Measurements from ENCODE around the gene FOXK2. TPM values are rescaled to one million over a fixed set of nuclear protein-coding genes. Genes with fewer than 3 reads are reported as not detected.
"Not testable (repeated sequence)": the region's sequence is repeated elsewhere in the genome, so short reads cannot be mapped to it uniquely, and the experiment has no call there.

The FOXK2 gene
- total RNA-seq, 3 donors from 2014 or later (not counting 1 experiment from before 2014, with no cell fraction given) = 42.5 to 50.0 (median 46.4) TPM

DNA sequence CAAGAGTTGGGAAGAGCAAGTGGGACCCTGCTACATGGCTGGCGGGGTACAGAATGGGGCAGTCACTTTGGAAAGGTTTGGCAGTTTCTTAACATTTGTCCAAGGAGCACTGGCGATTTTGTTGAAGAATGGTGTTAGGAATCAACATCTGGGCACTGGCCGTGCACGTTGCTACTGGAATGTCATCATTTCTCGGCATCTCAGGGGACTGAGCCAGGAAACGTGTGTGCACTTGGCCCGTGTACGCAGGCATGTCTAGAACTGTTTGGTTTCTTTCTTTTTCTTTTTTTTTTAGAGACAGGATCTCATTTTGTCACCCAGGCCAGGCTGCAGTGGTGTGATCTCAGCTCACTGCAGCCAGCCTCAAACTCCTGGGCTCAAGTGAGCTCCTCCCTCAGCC is 17.3 kb upstream of the FOXK2 start:
- ATAC-seq (no peak), DNase-seq (no peak)
- H3K36me3 ChIP-seq (ENCODE audit: control insufficient read depth, insufficient read depth, low read length) = no peaks in the 10 kb centered on the region
- TF ChIP-seq, protein P1, sequence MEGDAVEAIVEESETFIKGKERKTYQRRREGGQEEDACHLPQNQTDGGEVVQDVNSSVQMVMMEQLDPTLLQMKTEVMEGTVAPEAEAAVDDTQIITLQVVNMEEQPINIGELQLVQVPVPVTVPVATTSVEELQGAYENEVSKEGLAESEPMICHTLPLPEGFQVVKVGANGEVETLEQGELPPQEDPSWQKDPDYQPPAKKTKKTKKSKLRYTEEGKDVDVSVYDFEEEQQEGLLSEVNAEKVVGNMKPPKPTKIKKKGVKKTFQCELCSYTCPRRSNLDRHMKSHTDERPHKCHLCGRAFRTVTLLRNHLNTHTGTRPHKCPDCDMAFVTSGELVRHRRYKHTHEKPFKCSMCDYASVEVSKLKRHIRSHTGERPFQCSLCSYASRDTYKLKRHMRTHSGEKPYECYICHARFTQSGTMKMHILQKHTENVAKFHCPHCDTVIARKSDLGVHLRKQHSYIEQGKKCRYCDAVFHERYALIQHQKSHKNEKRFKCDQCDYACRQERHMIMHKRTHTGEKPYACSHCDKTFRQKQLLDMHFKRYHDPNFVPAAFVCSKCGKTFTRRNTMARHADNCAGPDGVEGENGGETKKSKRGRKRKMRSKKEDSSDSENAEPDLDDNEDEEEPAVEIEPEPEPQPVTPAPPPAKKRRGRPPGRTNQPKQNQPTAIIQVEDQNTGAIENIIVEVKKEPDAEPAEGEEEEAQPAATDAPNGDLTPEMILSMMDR (IDR thresholded peaks at IDR 0.05) = no peak
- H3K27me3 ChIP-seq (ENCODE audit: control insufficient read depth, insufficient read depth, low read length) = no peaks in the 10 kb centered on the region
- no peak overlapping the region for H3K4me3 Mint-ChIP-seq
- no peak overlapping the region for H3K27ac Mint-ChIP-seq
- no peak overlapping the region for H3K27ac ChIP-seq (ENCODE audit: low read length)
- no peaks in the 10 kb centered on the region for H3K9me3 Mint-ChIP-seq
- intact Hi-C loops (cut with micrococcal nuclease) = no loop called here
- no peaks in the 10 kb centered on the region for H3K36me3 Mint-ChIP-seq
- WGBS (ENCODE audit: insufficient coverage) = 87% methylated on average over 8 of the region's 8 CpGs
- peaks cover 8 to 15% of the 10 kb centered on the region in 2 donors for H3K4me1 Mint-ChIP-seq
- H3K27me3 Mint-ChIP-seq (ENCODE audit: low read depth in 2 of 2) = no peaks in the 10 kb centered on the region
- no peak overlapping the region for H3K4me3 ChIP-seq (ENCODE audit: low read length)
- H3K4me1 ChIP-seq (ENCODE audit: control insufficient read depth, insufficient read depth, low read length) = peaks cover 18% of the 10 kb centered on the region
- H3K9me3 ChIP-seq (ENCODE audit: control insufficient read depth, insufficient read depth, low read length) = no peaks in the 10 kb centered on the region

DNA sequence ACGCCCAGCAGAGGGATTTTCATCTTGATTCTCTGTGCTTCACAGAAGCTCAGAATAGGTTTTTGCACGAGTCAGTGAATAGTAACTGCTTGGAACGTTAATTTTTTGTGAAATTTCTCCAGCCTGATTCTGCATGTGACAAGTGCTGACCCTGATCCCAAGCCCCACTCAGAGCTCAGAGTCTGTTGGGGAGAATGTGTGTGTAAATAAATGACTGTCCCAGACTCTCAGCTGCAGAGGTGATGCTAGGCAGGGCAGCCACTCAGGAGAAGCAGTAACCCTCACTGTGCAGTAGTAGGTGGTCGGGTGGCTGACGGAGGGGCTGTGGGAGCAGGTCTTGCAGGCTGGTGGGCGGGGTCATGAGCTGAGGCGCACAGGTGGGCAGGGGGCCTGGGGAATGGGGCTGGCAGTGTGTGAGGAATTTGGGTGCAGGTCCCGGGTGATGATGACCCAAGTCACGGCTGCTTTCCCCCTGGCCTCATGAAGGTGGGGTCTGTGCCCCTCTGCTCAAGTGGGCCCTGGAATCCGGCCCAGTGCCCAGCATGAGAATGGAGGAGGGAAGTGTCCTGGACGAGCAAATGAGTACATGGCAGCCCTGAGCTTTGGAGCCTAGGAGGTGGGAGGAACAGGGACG is 16.3 kb upstream of the FOXK2 start:
- no peak for DNase-seq
- H3K9me3 ChIP-seq (ENCODE audit: control insufficient read depth, insufficient read depth, low read length) = no peaks in the 10 kb centered on the region
- H3K36me3 ChIP-seq (ENCODE audit: control insufficient read depth, insufficient read depth, low read length) = no peaks in the 10 kb centered on the region
- intact Hi-C loops (cut with micrococcal nuclease) = no loop called here
- H3K36me3 Mint-ChIP-seq = no peaks in the 10 kb centered on the region
- H3K27me3 Mint-ChIP-seq (ENCODE audit: low read depth in 2 of 2) = no peaks in the 10 kb centered on the region
- H3K4me3 Mint-ChIP-seq = no peak overlapping the region
- no peaks in the 10 kb centered on the region for H3K27me3 ChIP-seq (ENCODE audit: control insufficient read depth, insufficient read depth, low read length)
- TF ChIP-seq, protein P1 (IDR thresholded peaks at IDR 0.05) = no peak
- H3K4me1 ChIP-seq (ENCODE audit: control insufficient read depth, insufficient read depth, low read length) = peaks cover 10% of the 10 kb centered on the region
- 91% methylated on average over 12 of the region's 12 CpGs for WGBS (ENCODE audit: insufficient coverage)
- no peak overlapping the region for H3K27ac ChIP-seq (ENCODE audit: low read length)
- no peak overlapping the region for H3K4me3 ChIP-seq (ENCODE audit: low read length)
- H3K9me3 Mint-ChIP-seq = no peaks in the 10 kb centered on the region
- H3K27ac Mint-ChIP-seq = no peak overlapping the region
- no peak for ATAC-seq
- H3K4me1 Mint-ChIP-seq = peaks cover under 1 to 7% of the 10 kb centered on the region in 2 donors

DNA sequence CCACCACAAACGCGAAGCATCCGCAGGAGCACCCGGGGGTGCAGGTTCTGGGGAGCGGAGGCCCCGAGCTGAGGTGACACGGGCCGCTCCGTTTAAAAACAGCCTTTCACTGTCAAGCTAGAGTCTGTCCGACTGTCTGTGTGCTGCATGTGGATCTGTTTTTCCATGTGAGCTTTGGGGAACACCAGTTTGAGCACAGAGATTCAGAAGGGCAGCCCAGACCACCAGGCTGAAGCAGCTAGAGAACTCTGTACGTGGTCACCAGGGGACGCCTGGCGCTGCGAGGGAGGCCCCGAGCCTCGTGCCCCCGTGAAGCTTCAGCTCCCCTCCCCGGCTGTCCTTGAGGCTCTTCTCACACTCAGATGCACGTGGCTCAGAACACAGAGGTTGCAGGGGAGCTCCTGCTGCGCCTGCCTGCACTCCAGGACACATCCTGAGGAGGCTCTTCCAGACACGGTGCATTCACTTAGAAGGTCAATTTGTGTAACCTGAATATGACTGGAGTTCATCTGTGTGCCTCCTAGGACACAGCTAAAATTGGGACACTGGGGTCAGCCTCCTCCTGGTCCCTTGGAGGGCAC is 15.7 kb upstream of the FOXK2 start:
- no peaks in the 10 kb centered on the region for H3K9me3 Mint-ChIP-seq
- no peak overlapping the region for H3K4me3 Mint-ChIP-seq
- H3K4me3 ChIP-seq (ENCODE audit: low read length) = no peak overlapping the region
- DNase-seq (no peak), ATAC-seq (no peak)
- intact Hi-C loops (cut with micrococcal nuclease) = no loop called here
- no peaks in the 10 kb centered on the region for H3K36me3 ChIP-seq (ENCODE audit: control insufficient read depth, insufficient read depth, low read length)
- H3K4me1 Mint-ChIP-seq = peaks cover 0 to 6% of the 10 kb centered on the region in 2 donors
- H3K27me3 ChIP-seq (ENCODE audit: control insufficient read depth, insufficient read depth, low read length) = no peaks in the 10 kb centered on the region
- no peak overlapping the region for H3K27ac Mint-ChIP-seq
- peaks cover 4% of the 10 kb centered on the region for H3K4me1 ChIP-seq (ENCODE audit: control insufficient read depth, insufficient read depth, low read length)
- 87% methylated on average over 21 of the region's 21 CpGs for WGBS (ENCODE audit: insufficient coverage)
- H3K9me3 ChIP-seq (ENCODE audit: control insufficient read depth, insufficient read depth, low read length) = no peaks in the 10 kb centered on the region
- TF ChIP-seq, protein P1 (IDR thresholded peaks at IDR 0.05) = no peak
- no peaks in the 10 kb centered on the region for H3K27me3 Mint-ChIP-seq (ENCODE audit: low read depth in 2 of 2)
- no peak overlapping the region for H3K27ac ChIP-seq (ENCODE audit: low read length)
- no peaks in the 10 kb centered on the region for H3K36me3 Mint-ChIP-seq

DNA sequence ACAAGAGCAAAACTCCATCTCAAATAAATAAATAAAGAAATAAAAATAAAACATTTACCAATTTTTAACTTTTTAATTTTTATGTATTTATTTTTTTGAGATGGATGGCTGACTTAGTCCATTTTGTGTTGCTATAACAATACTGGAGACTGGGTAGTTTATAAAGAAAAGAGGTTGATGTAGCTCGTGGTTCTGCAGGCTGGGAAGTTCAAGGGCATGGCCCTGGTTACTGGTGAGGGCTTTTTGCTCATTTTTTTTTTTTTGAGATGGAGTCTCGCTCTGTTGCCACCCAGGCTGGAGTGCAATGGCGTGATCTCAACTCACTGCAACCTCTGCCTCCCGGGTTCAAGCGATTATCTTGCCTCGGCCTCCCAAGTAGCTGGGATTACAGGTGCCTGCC is 14.2 kb upstream of the FOXK2 start:
- Mint-ChIP-seq H3K36me3 (no peaks in the 10 kb centered on the region), H3K9me3 (no peaks in the 10 kb centered on the region), H3K4me1 (no peaks in the 10 kb centered on the region), H3K27ac (no peak overlapping the region), H3K4me3 (no peak overlapping the region), H3K27me3 (ENCODE audit: low read depth in 2 of 2) (no peaks in the 10 kb centered on the region)
- no peaks in the 10 kb centered on the region for H3K4me1 ChIP-seq (ENCODE audit: control insufficient read depth, insufficient read depth, low read length)
- DNase-seq (no peak), ATAC-seq (no peak)
- 96% methylated on average over 6 of the region's 6 CpGs for WGBS (ENCODE audit: insufficient coverage)
- H3K36me3 ChIP-seq (ENCODE audit: control insufficient read depth, insufficient read depth, low read length) = no peaks in the 10 kb centered on the region
- no peaks in the 10 kb centered on the region for H3K27me3 ChIP-seq (ENCODE audit: control insufficient read depth, insufficient read depth, low read length)
- no peak overlapping the region for H3K27ac ChIP-seq (ENCODE audit: low read length)
- intact Hi-C loops (cut with micrococcal nuclease) = no loop called here
- no peaks in the 10 kb centered on the region for H3K9me3 ChIP-seq (ENCODE audit: control insufficient read depth, insufficient read depth, low read length)
- TF ChIP-seq, protein P1 (IDR thresholded peaks at IDR 0.05) = no peak
- no peak overlapping the region for H3K4me3 ChIP-seq (ENCODE audit: low read length)

DNA sequence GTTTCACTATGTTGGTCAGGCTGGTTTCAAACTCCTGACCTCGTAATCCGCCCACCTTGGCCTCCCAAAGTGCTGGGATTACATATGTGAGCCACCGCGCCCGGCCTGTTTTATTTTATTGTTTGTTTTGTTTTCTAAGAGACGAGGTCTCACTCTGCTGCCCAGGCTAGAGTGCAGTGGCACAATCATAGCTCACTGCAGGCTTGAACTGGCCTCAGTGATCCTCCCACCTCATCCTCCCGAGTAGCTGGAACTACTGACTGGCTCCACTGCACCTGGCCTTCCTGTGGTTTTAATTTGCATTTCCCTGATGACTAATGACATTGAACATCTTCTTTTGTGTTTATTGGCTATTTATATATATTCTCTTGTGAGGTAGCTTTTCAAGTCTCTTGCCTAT is 13.1 kb upstream of the FOXK2 start:
- ATAC-seq, H3K9me3 Mint-ChIP-seq: not testable (repeated sequence)

More for the DNA sequence above, 13.1 kb upstream of the FOXK2 start:
- H3K4me3 ChIP-seq (ENCODE audit: low read length); H3K27ac Mint-ChIP-seq; H3K27me3 ChIP-seq (ENCODE audit: control insufficient read depth, insufficient read depth, low read length); H3K36me3 ChIP-seq (ENCODE audit: control insufficient read depth, insufficient read depth, low read length); H3K4me1 ChIP-seq (ENCODE audit: control insufficient read depth, insufficient read depth, low read length); H3K9me3 ChIP-seq (ENCODE audit: control insufficient read depth, insufficient read depth, low read length); intact Hi-C loops (cut with micrococcal nuclease); H3K4me3 Mint-ChIP-seq; H3K4me1 Mint-ChIP-seq; H3K36me3 Mint-ChIP-seq; DNase-seq; H3K27me3 Mint-ChIP-seq (ENCODE audit: low read depth in 2 of 2); H3K27ac ChIP-seq (ENCODE audit: low read length): not testable (repeated sequence)
- 63% methylated on average over 7 of the region's 7 CpGs for WGBS (ENCODE audit: insufficient coverage)

All from natural killer cell (primary cell).